GM12872 (cell line): ENCODE measurements around the gene BICD1.

Experiments used
- TF ChIP-seq, protein P1 (sequence below): IDR thresholded peaks from 3 replicates; pipeline ENCODE4 v1.5.1; 2011; ENCODE audit warnings: low read depth, mild to moderate bottlenecking, low read length, moderate library complexity; ENCODE audit not compliant: insufficient read depth

The BICD1 gene

GRCh38 chr12:32155961-32156529 lies 49.4 kb downstream of the BICD1 start:
- TF ChIP-seq, protein P1, sequence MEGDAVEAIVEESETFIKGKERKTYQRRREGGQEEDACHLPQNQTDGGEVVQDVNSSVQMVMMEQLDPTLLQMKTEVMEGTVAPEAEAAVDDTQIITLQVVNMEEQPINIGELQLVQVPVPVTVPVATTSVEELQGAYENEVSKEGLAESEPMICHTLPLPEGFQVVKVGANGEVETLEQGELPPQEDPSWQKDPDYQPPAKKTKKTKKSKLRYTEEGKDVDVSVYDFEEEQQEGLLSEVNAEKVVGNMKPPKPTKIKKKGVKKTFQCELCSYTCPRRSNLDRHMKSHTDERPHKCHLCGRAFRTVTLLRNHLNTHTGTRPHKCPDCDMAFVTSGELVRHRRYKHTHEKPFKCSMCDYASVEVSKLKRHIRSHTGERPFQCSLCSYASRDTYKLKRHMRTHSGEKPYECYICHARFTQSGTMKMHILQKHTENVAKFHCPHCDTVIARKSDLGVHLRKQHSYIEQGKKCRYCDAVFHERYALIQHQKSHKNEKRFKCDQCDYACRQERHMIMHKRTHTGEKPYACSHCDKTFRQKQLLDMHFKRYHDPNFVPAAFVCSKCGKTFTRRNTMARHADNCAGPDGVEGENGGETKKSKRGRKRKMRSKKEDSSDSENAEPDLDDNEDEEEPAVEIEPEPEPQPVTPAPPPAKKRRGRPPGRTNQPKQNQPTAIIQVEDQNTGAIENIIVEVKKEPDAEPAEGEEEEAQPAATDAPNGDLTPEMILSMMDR, result no peak

DNA sequence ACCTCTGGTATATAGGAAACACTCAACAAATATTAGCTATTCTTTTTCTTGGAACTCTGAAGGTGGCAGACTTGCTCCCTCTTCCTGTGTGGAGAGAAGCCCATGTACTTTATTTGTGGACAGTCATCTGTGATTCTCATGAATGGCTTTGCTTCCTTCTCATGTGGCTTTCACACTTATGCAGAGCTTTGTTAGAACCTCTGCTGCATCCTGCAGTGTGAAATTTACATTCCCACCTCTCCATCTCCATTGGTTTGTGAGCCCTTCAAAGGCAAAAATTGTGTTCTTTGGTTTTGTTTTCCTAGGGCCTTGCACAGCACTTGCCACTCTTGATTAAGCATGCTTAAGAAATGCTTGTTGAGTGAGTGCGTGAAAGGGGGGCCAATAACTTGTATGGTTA lies 51.9 kb downstream of the BICD1 start:
- TF ChIP-seq, protein P1, result no peak

DNA sequence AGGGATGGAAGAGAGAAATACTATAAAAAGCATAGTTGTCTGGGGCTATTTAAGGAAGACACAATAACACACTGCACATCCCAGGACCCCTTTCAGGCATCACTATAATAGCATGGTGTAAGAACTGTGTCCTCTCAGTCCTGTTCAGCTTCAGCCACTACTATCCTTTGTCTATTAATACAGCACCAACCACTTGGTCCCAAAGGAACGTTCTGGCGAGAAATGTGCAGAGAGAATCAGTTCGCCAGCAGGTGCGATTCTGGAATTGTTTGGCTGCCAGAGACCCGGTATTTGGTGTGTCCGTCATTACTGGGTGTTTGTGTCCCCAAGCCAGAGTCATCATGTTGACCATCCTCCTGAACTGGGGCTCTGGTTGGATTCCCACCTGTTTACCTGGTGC lies 52.7 kb downstream of the BICD1 start:
- TF ChIP-seq, protein P1, result no peak

GRCh38 chr12:32159925-32160324 lies 53.3 kb downstream of the BICD1 start:
- TF ChIP-seq, protein P1, result no peak

DNA sequence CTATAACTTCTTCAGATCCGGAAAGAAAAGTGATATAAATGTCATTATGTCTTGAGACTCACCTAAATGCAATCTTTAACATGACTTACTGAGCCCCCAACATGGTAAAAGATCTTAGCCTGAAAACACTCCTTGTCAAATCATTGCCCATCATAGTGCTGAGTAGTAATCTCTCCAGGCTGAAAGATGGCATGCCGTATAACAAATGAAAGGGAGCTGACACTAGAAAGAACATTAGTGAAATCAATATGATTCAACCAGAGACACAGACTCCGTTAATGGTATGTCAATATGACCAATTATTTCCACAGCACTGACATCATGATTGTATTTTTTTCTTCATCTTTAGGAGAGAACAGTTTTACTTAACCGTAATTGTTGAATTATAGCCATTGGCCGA lies 54.4 kb downstream of the BICD1 start:
- TF ChIP-seq, protein P1, result no peak

DNA sequence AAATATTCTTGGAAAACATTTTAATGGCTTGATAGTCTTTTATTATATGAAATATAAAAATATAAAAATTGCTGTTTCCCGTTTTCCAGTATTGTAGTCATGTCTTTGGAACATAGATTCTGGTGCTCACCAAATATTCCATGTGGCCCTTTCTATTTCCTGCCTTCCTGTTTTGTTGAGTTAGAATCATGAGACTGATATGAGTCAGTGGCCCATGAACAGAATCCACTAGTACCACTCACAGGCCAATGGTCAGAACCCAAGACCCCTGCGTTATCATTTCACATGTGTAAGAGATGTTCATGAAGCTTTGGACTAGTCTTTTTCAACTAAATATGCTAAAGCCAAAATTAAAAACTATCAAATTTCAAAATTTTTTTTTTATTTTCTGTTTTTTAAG lies 56.9 kb downstream of the BICD1 start:
- TF ChIP-seq, protein P1, result no peak

DNA sequence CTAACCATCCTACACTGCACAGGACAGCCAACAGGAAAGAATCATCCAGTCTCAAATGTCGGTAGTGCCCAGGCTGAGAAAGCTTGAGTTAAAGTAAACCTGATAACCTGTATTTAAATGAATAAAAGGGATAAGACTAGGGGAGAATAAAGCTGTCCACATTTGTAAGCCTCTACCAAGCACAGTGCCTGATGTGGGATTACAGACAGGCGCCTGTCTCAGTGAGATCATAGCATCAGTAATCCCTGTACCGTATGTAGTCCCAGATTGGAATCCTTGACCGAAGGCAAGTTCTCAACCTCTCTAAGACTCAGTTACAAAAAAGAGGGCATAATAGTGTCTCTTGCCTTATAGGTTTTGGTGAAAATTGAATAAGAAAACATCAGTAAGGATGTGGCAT lies 59.9 kb downstream of the BICD1 start:
- TF ChIP-seq, protein P1, result no peak
